Upper lobe of left lung (tissue), 6 donors: ENCODE data around the gene NLRX1. TPM values are rescaled to one million over a fixed set of nuclear protein-coding genes. Genes with fewer than 3 reads are reported as not detected.
"Not testable (repeated sequence)": the region's sequence is repeated elsewhere in the genome, so short reads cannot be mapped to it uniquely, and the experiment has no call there.

Experiments
- ATAC-seq, 2 donors: fragments of 200-7000 bp; cut with Tn5 transposase; one replicate each; pipeline ENCODE4 v1.9.1; 2022; ENCODE audit warnings: mild to moderate bottlenecking in 2 of 2, moderate library complexity in 2 of 2; ENCODE audit not compliant: low FRiP score in 2 of 2
- DNase-seq, 2 donors: peaks; one replicate each; pipeline ENCODE4 v3.0.0-alpha.2; 2019 to 2020
- H3K27ac ChIP-seq, 4 donors: fragments of 200-600 bp; sonication (generic); one replicate each; pipeline ENCODE4 v1.5.1; 2016 to 2019
- H3K27me3 ChIP-seq, 4 donors: fragments of 200-600 bp; sonication (generic); one replicate each; pipeline ENCODE4 v1.5.1; 2017 to 2019
- H3K36me3 ChIP-seq, 4 donors: fragments of 200-600 bp; sonication (generic); one replicate each; pipeline ENCODE4 v1.5.1; 2016 to 2019
- H3K4me1 ChIP-seq, 4 donors: fragments of 200-600 bp; sonication (generic); one replicate each; pipeline ENCODE4 v1.5.1; 2018 to 2019
- H3K4me3 ChIP-seq, 4 donors: fragments of 200-600 bp; sonication (generic); one replicate each; pipeline ENCODE4 v1.5.1; 2017 to 2019; ENCODE audit warnings: mild to moderate bottlenecking in 2 of 4, moderate library complexity in 1 of 4
- H3K9me3 ChIP-seq, 4 donors: fragments of 200-600 bp; sonication (generic); one replicate each; pipeline ENCODE4 v1.5.1; 2018 to 2019
- CTCF ChIP-seq, 6 experiments: fragments of 450-650 bp in 4 of 6; fragments of 200-600 bp in 2 of 6; sonication (generic) in 2 of 6; IDR thresholded peaks; one replicate each; pipeline ENCODE4 v1.5.1; 2016 to 2019; ENCODE audit warnings: antibody characterized with exemption in 6 of 6
- EP300 ChIP-seq, 4 donors: sonication (generic); formaldehyde crosslinking; IDR thresholded peaks; one replicate each; pipeline ENCODE4 v1.5.1; 2017; ENCODE audit warnings: antibody characterized with exemption in 4 of 4, control low read depth in 2 of 4
- POLR2A ChIP-seq, 4 donors: fragments of 450-650 bp; IDR thresholded peaks; one replicate each; pipeline ENCODE4 v1.5.1; 2016 to 2017; ENCODE audit warnings: antibody characterized with exemption in 4 of 4, mild to moderate bottlenecking in 2 of 4
- POLR2AphosphoS5 ChIP-seq, 2 donors: sonication (generic); formaldehyde crosslinking; IDR thresholded peaks; one replicate each; pipeline ENCODE4 v1.5.1; 2017; ENCODE audit warnings: antibody characterized with exemption in 2 of 2
- WGBS, 2 donors: methylation state at CpG; one replicate each; pipeline ENCODE4 v1.1.5; 2017 to 2018; 5-methylcytosine and 5-hydroxymethylcytosine counted together
- total RNA-seq, 6 donors: library from RNA; depleted of rRNA in 4 of 6; stranded (reverse); fragments of >200 nt in 4 of 6; gene quantifications; one replicate each; pipeline versions ENCODE4 v1.1.0 to v1.2.1, GENCODE V29; 2016 to 2021
- donor health status: DM: no; HTN: no; CAD: no; lungs with moderate emphysema.
- donor health status: DM: no; HTN: yes; CAD: no; lungs with severe emphysema.

The NLRX1 gene
- total RNA-seq, 6 donors from 2014 or later: 13.1 to 34.5 (median 20.2) TPM

DNA sequence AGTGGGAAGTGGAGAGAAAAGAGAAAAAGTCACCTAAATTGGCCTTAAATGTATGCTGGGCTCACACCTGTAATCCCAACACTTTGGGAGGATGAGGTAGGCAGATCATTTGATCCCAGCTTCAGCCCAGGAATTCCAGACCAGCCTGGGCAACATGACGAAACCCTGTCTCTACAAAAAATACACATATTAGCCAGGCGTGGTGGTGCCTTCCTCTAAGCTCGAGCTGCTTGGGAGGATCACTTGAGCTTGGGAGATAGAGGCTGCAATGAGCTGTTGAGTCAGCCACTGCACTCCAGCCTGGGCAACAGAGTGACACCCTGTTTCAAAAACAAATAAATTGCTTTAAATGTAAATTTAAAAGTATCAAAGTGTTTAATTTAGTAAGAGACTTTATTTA lies 41.5 kb downstream of the NLRX1 start:
- H3K27ac ChIP-seq: no peak overlapping the region
- DNase-seq (no peak), ATAC-seq (no peak)
- no peaks in the 10 kb centered on the region for H3K9me3 ChIP-seq
- peaks cover 4 to 36% (median 21%) of the 10 kb centered on the region in 4 donors for H3K4me1 ChIP-seq
- 62 to 83% methylated on average over 3 of the region's 3 CpGs for WGBS, 2 donors
- H3K27me3 ChIP-seq: no peaks in the 10 kb centered on the region
- H3K36me3 ChIP-seq: no peaks in the 10 kb centered on the region
- H3K4me3 ChIP-seq: no peak overlapping the region
- TF ChIP-seq POLR2AphosphoS5 (IDR thresholded peaks at IDR 0.05): no peak
- TF ChIP-seq POLR2A (IDR thresholded peaks at IDR 0.05): no peak
- no peak for TF ChIP-seq CTCF (IDR thresholded peaks at IDR 0.05)
- no peak for TF ChIP-seq EP300 (IDR thresholded peaks at IDR 0.05)

DNA sequence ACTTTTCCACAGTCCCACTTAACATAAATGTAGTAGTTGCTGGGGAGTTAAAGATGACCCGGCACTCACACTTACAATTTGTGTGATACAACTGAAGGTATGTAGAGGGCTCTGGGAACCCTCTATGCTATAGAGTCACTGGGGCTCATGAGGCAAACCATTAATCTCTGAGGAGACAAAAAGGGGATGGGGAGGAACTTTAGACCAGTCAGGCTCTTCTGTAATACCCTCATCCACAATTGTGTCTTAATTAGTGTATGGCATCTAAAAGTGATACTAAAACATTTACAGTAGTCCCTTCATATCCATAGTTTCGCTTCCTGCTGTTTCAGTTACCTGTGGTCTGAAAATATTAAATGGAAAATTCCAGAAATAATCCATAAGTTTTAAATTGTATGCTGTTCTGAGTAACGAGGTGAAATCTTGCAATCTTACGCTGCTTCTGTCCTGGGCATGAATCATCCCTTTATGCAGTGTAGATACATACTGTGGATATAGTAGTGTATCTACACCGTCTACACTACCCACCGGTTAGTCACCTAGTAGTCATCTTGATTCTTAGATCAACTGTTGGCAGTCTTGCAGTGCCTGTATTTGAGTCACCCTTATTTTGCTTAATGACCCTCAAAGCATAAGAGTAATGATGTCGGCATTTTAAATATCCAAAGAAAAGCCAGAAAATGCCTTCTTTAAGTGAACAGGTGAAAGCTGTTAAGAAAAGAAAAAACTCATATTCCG lies 49.8 kb downstream of the NLRX1 start:
- no peak for TF ChIP-seq POLR2AphosphoS5 (IDR thresholded peaks at IDR 0.05)
- no peak for TF ChIP-seq EP300 (IDR thresholded peaks at IDR 0.05)
- TF ChIP-seq POLR2A (IDR thresholded peaks at IDR 0.05): no peak
- no peak for TF ChIP-seq CTCF (IDR thresholded peaks at IDR 0.05)
- DNase-seq: no peak
- Histone ChIP-seq H3K9me3 (no peaks in the 10 kb centered on the region), H3K36me3 (no peaks in the 10 kb centered on the region), H3K27me3 (no peaks in the 10 kb centered on the region), H3K27ac (no peak overlapping the region), H3K4me3 (no peak overlapping the region), H3K4me1 (peaks cover 0 to 13% (median 11%) of the 10 kb centered on the region in 4 donors)
- no peak for ATAC-seq
- WGBS, 2 donors: 84 to 94% methylated on average over 8 of the region's 8 CpGs

DNA sequence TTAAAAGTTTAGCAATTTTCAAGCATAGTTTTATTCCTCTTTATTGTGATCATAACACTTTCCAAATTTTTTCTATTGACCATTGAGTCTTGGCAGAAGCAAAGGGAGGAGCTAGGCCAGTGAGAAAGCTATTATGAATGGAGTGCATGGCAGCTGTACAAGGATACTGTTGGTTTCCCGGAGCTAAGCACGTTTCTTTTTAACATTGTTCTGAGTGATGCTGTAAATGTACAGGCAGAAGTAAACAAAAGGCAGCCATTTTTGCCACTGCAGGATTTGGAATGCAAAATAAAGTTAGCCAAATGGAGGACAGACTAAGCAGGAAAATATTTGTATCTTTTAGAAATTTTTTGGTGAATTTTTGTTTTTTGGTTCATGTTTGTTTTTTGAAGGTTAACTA lies 53.8 kb downstream of the NLRX1 start:
- peak overlapping the region in 1 of 4 donors; percentile 48 for H3K27ac ChIP-seq
- WGBS, 2 donors: 20 to 36% methylated on average over 2 of the region's 2 CpGs
- no peak for DNase-seq

GRCh38 chr11:119222891-119223290 lies 54.4 kb downstream of the NLRX1 start:
- WGBS, 2 donors: 94 to 97% methylated on average over 5 of the region's 5 CpGs
- Histone ChIP-seq H3K27me3 (no peaks in the 10 kb centered on the region), H3K9me3 (no peaks in the 10 kb centered on the region), H3K4me1 (peaks cover 0 to 13% (median 12%) of the 10 kb centered on the region in 4 donors), H3K27ac (peak overlapping the region in 1 of 4 donors; percentile 48), H3K4me3 (no peak overlapping the region), H3K36me3 (no peaks in the 10 kb centered on the region)
- no peak for TF ChIP-seq EP300 (IDR thresholded peaks at IDR 0.05)
- no peak for TF ChIP-seq POLR2A (IDR thresholded peaks at IDR 0.05)
- TF ChIP-seq CTCF (IDR thresholded peaks at IDR 0.05): no peak
- TF ChIP-seq POLR2AphosphoS5 (IDR thresholded peaks at IDR 0.05): no peak
- DNase-seq: no peak
- no peak for ATAC-seq

More for the DNA sequence above, 53.8 kb downstream of the NLRX1 start:
- TF ChIP-seq CTCF (IDR thresholded peaks at IDR 0.05): no peak
- TF ChIP-seq EP300 (IDR thresholded peaks at IDR 0.05): no peak
- Histone ChIP-seq H3K4me3 (no peak overlapping the region), H3K4me1 (peaks cover 0 to 13% (median 12%) of the 10 kb centered on the region in 4 donors), H3K27me3 (no peaks in the 10 kb centered on the region), H3K36me3 (no peaks in the 10 kb centered on the region), H3K9me3 (no peaks in the 10 kb centered on the region)
- ATAC-seq: no peak

- ATAC-seq (no peak), DNase-seq (no peak)
- no peak for TF ChIP-seq POLR2A (IDR thresholded peaks at IDR 0.05)
- TF ChIP-seq POLR2AphosphoS5 (IDR thresholded peaks at IDR 0.05): no peak
- no peak for TF ChIP-seq CTCF (IDR thresholded peaks at IDR 0.05)
- no peak for TF ChIP-seq EP300 (IDR thresholded peaks at IDR 0.05)
- WGBS, 2 donors: 94 to 100% methylated on average over 1 of the region's 1 CpG
- Histone ChIP-seq H3K4me1 (peaks cover 4 to 19% (median 13%) of the 10 kb centered on the region in 4 donors), H3K9me3 (no peaks in the 10 kb centered on the region), H3K4me3 (no peak overlapping the region), H3K27ac (no peak overlapping the region), H3K36me3 (no peaks in the 10 kb centered on the region), H3K27me3 (no peaks in the 10 kb centered on the region)
Observed at GRCh38 chr11:119223856-119224255, 55.3 kb downstream of the NLRX1 start.

GRCh38 chr11:119228535-119229287 lies 60.2 kb downstream of the NLRX1 start:
- WGBS, 2 donors: 77 to 78% methylated on average over 9 of the region's 9 CpGs
- DNase-seq, ATAC-seq, H3K4me3 ChIP-seq, H3K27me3 ChIP-seq, H3K9me3 ChIP-seq: not testable (repeated sequence)
- Histone ChIP-seq H3K36me3 (peaks cover 0 to 15% (median 0%) of the 10 kb centered on the region in 4 donors), H3K4me1 (peaks cover 0 to 17% (median 9%) of the 10 kb centered on the region in 4 donors), H3K27ac (peak overlapping the region in 1 of 4 donors; percentile 2)
